Activated CD4-positive, alpha-beta T cell treated with anti-CD3 and anti-CD28 coated beads for 4 hours (primary cell): ENCODE measurements around the gene CCDC91.
"Not testable (repeated sequence)": the region's sequence is repeated elsewhere in the genome, so short reads cannot be mapped to it uniquely, and the experiment has no call there.

Source experiments
- DNase-seq, 2 donors: peaks; one replicate each; pipeline ENCODE4 v3.0.0-alpha.2; 2020

Gene CCDC91

DNA sequence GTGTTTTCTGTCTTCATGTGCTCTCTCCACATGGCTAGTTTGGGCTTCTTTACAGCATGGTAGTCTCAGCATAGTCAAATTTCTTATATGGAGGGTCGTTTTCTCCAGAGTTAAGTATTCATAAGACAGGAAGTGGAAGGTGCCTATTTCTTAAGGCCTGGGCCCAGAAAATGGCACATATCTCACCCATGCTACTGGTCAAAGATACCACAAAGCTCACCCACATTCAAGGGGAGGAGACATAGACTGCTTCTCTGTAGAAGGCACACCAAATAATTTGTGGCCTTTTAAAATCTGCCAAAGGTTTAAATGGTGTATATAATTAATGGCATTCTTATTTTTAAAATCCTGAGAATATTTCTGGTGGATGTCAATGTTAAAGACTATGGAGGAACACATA is 44.8 kb downstream of the CCDC91 start:
- DNase-seq = no peak

DNA sequence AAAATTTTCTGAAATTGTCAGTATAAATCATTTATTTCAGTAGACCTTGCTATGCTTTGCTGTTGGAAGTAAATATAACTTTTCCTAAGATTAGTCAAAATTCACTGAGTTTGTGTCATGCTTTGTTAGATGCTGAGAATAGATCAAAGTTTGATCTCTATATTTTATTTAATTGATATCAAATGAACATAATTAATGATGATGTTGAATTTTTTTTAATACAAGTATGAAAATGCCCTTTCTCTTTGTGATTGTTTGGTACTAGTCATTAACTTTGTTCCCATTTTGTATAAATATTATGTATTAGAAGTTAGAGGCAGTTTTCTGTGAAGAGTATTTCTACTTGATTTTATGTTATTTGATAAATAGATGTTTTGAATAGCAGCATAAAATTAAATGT is 45.7 kb downstream of the CCDC91 start:
- DNase-seq = no peak

DNA sequence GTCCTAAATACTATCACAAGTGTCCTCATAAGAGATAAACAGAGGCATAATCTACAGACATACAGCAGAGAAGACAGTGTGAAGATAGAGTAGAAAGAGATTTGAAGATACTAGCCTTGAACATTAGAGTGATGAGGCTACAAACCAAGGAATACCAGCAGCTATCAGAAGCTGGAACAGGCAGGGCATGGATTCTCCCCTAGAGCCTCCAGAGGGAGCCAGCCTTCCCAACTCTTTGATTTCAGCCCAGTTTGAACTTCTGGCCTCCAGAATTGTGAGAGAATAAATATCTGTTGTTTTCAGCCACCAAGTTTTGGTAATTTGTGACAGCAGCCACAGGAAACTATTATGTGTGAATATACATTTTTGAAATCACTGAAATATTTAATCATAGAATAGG is 47.2 kb downstream of the CCDC91 start:
- DNase-seq = no peak

DNA sequence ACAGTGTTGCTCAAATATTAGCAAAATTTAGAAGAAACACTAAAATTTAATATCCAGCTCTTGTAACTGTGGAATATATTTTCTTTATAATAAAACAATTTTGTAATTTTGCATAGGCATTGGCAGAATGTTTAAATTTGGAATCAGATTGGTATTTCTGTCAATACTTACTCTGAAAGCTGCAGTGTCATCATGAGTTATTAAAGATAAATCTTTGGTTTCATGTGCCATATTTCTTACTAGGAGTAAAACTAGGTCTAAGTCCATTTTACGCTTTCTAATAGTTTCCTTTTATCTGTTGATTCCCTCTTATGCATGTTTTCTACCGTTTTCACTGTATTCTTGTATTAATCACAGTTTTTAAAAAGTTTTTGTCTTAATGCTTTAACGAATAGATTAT is 49.7 kb downstream of the CCDC91 start:
- no peak for DNase-seq

DNA sequence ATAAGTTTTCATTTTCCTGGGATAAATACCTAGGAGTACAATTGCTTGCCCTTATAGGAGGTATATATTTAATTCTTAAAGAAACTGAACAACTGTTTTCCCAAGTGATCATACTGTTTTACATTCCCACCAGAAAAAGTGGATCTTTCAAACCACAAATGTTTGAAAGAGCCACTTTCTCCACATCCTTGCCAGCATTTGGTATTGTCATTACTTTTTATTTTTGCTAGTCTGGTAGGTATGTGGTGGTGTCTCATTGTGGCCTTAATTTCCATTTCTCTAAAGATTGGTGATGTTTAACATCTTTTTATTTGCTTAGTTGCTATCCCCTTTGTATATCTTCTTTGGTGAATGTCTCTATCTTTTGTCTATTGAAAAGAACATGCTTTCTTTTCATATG is 50.6 kb downstream of the CCDC91 start:
- no peak for DNase-seq

DNA sequence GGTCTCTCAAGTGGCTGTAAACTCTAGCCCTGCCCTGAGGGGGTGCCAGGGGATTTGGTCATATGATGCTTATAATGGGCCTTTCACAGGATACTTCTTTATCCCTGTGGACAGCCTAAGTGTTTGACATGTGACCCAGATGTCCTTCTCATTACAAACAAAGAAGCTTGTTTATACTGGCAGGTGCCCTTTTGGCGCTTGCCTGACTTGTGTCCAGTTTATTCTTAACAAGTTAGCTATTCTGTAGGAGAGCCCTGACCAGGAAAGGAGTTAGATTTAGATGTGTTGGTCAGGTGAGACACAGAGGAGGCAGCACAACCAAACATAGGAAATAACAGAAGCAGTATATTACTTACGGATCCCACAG is 51.9 kb downstream of the CCDC91 start:
- DNase-seq = no peak

DNA sequence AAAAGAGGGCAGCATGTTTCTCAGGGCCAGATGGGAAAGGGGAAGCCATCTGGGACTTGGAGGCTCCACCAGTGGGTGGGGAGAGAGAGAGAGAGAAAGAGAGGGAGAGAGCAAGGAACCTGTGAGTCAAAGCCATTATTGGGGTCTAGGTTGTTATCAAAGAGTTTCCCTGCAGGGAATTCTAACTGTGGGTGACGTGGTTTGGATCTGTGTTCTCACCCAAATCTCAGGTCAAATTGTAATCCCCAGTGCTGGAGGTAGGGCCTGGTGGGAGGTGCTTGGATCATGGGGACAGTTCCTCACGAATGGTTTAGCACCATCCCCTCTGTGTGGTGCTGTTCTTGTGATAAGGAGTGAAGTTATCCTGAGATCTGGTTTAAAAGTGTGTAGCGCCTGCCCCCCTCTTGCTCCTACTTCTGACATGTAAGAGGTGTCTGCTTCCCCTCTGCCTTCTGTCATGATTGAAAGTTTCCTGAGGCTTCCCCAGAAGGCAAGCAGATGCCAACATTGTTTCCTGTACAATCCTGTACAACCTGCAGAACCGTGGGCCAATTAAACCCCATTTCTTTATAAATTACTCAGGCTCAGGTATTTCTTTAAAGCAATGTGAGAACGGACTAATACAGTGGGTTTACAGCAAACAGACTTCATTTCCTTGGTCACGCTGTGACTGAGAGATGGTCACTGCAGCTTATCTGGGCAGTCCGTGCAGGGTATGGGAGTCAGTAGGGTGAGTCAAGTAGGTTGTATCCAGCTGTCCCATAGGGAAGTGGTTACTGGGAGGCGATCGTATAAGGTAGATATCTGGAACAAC is 52.4 kb downstream of the CCDC91 start:
- no peak for DNase-seq

DNA sequence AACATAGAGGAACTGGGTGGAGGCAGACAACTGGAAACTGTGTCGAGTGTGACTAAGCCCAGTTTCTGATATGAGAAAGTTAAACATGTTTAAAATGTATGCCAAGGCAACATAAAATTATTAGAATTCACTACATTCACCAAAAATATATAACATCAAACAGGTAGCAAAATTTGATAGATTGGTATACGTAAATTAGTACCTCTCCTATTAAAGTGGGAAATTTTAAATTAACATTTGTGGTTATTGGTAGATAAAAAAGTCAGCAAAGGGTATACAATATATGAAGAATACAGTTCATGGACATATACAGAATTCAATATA is 53.0 kb downstream of the CCDC91 start:
- DNase-seq = no peak

DNA sequence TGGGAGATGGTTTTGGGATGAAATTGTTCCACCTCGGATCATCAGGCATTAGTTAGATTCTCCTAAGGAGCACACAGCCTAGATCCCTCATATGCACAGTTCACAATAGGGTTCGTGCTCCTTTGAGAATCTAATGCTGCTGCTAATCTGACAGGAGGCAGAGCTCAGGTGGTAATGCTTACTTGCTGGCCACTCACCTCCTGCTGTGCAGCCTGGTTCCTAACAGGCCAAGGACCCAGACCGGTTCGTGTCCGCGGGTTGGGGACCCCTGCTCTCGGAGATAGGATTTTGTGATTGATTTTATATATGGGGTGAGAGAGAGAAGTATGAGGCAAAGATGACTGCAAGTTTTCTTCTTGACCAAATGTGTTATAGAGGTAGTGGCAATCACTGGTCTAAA is 57.5 kb downstream of the CCDC91 start:
- DNase-seq = no peak

DNA sequence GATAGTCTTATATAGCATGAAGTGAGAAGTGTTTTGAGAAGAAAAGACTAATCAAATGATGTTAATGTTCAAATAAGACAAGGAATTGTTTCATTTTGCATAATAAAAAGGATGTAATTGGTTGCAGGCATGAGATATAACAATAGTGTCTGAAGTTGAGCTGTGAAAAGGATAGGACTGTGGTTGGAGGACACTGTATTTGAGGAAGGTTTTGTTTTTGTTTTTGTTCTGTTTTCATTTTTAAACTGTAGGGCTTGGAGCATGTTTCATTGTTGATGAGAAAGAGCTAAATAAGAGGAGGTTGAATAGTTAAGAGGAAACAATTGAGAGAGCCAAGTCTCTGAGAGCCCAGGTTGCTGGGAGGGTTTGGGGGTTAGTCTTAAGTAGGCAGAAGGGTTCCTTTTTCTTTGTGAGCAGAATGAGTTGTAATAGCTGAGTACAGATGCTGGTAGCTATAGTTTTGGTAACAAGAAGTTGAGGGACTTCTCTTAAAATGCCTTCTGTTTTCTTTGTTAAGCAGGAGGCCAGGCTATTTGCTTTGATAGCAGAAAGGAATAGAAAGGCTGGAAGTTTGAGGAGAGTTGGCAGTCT is 58.4 kb downstream of the CCDC91 start:
- no peak for DNase-seq

DNA sequence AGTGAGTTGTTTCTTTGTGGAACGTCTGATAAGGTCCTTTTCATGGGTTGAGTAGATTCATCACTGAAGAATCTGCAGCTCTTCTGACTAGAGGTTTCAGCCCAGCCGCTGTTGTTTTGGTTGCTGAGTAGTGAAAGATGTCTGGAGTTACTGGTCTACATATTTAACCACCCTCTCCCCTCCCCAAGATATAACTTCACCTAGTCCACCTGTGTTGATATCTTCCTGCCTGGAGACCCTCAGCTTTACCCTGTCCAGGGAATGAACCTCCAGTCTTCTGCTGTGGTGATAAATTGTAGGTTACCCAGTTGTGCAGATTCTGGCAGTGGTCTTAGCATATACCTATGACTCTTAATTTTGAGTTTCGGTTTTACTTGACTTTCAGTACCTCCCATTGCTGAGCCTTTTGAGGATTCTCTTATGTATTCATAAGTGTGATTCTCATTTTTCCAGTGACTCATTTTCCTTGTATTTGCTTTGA is 62.9 kb downstream of the CCDC91 start:
- DNase-seq = peak; percentile 9 to 21

DNA sequence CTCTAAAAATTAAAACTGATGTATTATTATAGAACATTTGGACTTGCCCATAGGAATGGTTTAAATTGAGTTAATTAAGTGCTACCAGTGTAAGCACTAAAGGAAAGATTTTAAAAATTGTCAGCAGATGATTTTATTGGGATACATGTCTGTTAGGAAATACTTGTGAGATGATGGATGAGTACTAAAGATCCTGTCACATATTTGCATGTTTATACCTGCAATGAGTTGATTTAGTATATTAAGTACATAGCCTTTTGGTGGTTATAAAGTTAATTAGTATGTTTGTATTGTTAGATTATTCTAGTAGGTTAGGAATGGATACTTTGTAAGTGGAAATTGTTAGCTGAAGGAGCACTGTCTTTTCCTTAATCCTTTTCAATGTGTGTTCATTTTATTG is 67.2 kb downstream of the CCDC91 start:
- DNase-seq = no peak

DNA sequence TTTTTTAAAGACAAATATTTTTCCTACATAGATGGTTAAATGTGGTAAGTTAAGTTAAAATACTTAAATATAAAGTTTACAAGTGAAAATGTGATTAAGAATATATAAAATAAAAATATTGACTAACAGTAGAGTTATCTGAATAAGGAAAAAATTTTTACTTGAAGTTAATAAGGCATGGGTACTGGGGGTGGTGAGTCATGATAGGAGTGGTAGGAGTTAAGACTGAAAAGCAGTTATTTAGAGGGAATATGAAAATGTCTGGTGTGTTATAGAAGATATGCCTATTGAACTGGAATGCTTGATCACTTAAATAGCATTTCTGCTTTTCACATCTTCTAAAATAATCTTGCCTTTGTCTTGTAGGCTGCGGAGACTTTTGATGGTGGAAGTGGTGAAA is 68.7 kb downstream of the CCDC91 start:
- DNase-seq = no peak

DNA sequence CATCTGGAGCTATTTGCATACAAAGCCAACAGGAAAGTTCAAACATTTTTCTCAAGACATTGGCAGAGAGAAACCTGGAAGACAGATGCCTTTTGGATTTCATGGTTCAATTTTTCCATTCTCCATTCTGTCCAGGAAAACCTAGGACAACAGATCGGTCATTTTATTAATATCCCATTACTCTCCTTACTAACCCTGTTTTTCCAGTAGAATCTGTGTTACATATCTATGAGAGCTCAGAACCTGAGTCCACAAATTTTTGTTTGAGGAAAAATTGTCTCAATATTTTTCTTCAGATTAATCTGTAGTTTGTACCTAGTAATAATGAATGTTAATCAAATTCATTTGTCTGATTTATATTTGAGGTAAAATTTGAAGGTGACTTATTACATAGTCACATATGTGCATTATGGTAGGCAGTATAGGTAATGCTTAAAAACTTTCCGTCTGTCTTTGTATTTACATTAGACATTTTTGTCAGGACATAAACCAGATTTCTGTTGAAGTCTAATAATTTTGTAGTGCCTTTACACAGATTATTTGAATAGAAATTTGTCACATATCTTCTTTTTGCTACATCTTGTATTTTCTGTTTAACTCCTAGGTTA is 75.3 kb downstream of the CCDC91 start:
- DNase-seq = no peak

DNA sequence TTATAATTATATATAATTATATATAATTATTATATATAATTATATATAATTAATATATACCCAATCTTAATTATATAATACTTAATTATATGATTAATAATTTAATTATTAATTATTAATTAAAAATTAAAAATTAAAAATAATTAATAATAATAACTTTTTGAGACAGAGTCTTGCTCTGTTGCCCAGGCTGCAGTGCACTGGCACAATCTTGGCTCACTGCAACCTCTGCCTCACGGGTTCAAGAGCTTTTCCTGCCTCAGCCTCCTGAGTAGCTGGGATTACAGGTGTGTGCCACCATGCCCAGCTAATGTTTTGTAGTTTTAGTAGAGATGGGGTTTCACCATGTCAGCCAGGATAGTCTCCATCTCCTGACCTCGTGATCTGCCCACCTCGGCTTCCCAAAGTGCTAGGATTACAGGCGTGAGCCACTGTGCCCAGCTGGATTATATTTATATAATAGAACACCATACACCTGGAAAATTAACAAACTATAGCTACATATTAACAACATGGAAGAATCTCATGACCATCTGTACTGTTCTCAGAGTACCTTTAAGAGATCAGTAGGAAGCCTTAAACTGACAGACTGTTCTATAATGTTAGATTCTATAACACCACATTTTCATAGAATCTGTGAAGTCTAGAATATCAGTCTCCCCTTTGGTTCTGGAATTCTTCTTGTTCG is 77.8 kb downstream of the CCDC91 start:
- DNase-seq = not testable (repeated sequence)

DNA sequence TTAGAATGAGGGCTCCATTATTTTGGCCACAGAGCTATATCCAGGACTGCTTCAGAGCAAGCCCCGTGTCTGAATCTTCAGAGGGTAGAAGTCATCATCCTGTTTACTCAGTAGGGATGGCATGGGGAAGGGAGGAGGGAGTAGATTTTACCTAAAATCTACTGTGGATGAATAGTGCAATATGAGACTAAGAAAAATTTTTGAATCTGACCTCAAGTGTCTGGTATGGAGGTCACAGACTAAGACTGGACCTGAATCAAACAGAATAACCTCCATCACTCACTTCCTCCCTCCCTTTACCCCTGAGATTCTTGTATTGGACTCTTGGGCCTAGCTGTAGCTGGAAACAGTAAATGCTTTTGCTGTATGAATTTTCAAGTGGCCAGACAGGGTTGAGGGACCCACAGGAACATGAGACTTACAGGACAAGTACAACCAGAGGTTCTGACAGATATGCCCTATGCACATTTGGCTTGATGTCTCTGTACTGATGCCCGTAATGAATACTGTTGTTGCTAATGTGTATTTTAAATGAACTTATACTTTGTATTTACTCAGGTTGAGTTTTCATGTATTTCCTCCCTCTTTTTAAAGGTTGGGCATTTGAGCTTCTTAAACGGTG is 78.5 kb downstream of the CCDC91 start:
- no peak for DNase-seq

DNA sequence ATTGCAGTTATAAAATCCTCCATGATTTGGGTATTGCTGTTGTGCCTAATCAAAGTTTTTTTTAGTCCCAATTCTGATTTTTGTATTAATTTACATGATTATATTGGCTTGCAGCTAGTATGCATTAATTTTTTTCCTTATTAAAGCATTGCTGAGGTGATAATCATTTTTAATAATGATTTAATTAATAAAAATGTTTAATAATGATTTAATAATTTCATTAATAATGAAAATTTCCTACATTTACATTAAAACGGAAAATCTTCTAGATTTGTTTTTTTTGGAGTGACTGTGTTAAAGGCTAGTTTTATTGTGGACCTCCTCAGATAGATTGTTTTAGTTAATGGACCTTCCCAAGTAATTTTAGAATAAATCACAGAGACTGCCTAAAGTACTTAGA is 79.6 kb downstream of the CCDC91 start:
- no peak for DNase-seq

DNA sequence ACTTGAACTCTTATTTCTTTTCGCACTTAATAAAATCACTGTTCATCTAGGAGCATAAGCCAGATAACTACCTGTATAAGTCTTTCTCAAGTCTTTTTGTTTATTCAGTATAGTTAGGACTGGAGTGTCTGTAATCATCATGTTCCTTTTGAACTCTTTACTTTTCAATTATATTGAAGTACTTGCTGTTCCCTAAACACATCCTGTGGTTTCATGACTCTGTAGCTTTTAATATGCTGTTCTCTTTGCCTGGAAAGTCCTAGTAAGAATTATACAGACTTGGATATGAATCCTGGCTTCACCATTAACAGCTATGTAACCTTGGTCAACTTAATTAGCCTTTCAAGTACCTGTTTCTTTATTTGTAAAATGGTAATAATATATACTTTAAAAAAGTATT is 88.2 kb downstream of the CCDC91 start:
- DNase-seq = no peak

DNA sequence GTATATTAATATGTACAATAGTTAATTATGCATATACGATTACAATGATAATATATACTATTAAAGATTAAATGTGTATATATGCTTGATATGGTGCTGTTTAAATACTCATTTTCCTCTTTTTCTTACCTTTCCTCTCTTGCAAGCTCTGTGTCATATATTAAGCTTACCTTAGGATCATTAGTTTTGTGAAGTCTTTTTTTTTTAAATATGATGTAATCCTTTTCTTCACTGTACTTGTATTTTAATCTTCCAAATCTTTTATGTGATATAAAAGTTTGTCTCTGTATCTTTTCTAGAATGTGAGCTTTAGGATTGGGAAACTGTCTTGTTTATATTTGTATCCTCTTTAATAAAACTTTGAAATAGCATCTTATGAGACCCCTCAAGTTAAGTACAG is 88.7 kb downstream of the CCDC91 start:
- DNase-seq = no peak

DNA sequence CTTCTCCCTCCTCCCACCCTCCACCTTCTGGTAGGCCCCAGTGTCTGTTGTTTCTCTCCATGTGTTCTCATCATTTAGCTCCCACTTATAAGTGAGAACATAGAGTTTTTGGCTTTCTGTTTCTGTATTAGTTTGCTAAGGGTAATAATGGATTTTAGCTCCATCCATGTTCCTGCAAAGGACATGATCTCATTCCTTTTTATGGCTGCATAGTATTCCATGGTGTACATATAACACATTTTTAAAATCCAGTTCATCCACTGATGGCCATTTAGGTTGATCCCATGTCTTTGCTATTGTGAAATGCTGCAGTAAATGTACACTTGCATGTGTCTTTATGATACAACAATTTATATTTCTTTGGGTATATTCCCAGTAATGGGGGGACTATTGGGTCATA is 96.1 kb downstream of the CCDC91 start:
- no peak for DNase-seq

DNA sequence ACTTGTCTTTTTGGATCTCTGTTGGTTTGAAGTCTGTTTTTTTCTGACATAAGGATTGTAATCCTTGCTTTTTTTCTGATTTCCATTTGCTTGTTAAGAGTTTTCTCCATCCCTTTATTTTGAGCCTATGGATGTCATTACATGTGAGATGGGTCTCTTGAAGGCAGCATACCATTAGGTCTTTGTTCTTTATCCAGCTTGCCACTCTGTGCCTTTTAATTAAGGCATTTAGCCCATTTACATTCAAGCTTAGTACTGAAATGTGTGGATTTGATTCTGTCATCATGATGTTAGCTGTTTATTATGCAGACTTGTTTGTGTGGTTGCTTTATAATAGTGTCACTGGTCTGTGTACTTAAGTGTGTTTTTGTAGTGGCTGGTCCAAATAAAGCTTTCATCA is 100.0 kb downstream of the CCDC91 start:
- DNase-seq = no peak

DNA sequence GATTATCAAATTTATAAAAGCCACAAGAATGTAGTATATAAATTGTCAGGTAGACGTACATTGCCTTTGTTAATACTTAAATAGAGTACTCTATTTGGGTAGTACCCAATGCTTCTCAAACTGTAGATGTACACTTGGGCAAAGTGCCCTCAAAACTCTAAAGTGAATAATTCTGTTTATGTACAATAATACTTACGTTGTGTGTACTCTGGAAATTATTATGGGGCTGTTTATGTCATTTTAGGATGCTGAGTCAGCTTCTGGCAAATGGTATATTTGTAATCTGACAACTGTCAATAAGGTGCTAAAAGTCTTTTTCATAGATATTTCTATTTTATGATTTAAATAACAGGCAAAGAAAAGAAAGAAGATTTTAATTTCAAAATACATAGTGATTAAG is 102.4 kb downstream of the CCDC91 start:
- DNase-seq = no peak

DNA sequence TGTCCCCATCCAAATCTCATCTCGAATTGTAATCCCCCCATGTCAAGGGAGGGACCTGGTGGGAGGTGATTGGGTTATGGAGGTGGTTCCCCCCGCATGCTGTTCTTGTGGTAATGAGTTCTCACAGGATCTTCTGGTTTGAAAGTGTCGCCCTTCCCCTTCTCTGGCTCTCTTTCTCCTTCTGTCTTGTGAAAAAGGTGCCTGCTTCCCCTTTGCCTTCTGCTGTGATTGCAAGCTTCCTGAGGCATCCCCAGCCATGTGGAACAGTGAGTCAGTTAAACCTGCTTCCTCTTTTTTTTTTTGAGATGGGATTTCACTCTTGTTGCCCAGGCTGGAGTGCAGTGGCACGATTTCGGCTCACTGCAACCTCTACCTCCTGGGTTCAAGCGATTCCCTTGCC is 104.0 kb downstream of the CCDC91 start:
- no peak for DNase-seq

DNA sequence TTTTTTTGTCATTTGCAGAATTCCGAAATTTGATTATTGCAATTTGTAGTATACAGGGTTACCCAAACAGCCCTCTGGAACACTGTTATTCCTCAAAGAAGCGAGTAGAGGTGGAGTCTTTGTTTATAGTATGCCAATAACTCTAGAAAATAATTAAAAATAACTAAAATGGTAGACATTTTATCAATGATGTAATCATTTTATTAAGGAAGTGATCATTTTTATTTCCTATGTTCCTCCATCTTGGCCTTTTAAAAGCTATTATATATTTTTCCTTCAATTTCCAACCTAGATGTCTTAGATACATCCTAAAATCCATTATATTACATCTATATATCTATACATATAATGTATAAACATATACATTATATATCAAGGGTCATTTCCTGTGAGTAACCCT is 106.0 kb downstream of the CCDC91 start:
- no peak for DNase-seq
